GM18498 (cell line): ENCODE measurements around the gene TMEM43.

Experiments
- ATAC-seq: cut with Tn5 transposase; IDR thresholded peaks from one replicate; pipeline ENCODE4 v1.9.1; 2021; ENCODE audit warnings: mild to moderate bottlenecking, moderate library complexity; ENCODE audit not compliant: unreplicated experiment

Gene TMEM43

GRCh38 chr3:14175383-14176037 is 50.7 kb downstream of the TMEM43 start:
- ATAC-seq, result peak; percentile 28

DNA sequence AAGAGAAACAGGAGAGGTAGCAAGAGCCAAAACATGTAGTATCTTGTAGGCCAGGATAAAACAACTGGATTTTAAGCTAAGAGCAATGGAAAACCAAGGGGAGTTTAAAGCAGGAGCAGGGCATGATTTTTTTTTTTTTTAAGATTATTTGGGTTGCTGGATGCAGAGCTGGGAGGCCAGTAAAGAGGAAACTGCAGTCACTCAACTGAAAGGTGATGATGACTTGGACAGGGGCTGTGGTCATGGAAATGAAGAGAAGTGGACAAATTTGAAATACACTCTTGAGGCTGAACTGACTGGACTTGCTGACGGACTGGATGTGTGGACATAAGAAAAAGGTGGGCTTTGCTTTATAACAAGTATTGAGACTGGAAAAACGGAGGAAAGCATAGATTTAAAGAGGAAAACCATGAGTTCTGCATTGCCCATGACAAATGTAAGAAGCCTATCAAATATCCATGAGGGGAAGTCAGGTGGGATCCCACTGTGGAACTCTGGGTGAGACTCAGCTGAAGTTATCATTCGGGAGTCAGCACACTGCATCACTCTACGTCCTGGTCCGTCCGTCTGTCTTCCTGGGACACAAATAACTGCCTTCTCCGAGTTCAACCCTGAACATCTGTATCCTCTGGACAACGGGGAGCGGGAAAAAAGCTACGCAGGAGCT is 52.9 kb downstream of the TMEM43 start:
- peak; percentile 11 for ATAC-seq

DNA sequence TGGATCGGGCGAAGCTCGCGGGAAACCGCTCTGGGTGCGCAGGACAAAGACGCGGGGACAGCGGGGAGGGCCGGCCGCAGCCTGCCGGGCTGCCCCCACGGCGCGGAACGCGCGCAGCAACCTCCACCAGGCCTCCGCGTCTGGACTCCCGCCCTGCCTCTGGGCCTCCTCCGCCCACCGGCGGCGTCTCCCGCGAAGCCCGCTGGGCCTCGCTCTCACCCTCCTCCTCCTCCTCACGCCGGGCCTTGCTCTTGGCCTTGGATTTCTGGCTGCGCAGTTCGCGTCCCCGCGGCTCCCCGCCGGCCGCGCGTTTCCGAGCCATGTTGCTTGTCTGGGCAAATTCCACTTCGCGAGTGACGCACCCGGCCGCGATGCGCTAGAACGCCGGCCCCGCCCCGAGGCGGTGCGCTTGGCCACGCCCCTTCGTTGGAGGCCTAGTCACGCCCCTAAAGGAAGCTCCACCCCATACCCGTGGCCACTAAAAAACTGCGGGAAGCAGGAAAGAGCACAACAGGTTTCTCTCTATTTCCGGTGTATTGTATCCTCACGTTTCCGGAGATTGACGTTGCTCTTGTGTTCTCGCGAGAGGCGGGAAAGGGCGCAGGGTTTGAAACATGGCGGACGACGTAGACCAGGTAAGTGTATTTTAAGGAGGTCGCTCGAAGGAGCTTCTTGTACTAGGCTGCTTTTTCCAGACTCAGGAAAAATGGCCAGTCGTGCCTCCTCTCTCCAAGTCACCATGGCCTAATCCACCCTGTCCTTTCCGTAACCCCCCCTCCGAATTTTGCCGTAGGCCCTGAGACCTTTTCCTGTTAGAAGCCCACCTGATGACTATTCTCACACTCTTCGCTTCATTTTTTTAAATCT is 53.6 kb downstream of the TMEM43 start, which contains the start of the genes LSM3 and XPC:
Gene LSM3 (plus strand): TSS at position 571 of the 867 bp plus-strand sequence. CDS start 44 bp downstream, at position 615.
Gene XPC (minus strand): TSS at position 355 of the 867 bp plus-strand sequence. CDS start 33 bp downstream, at position 322.
- ATAC-seq, result peak; percentile 94

GRCh38 chr3:14179114-14179465 is 54.2 kb downstream of the TMEM43 start:
- ATAC-seq, result no peak

DNA sequence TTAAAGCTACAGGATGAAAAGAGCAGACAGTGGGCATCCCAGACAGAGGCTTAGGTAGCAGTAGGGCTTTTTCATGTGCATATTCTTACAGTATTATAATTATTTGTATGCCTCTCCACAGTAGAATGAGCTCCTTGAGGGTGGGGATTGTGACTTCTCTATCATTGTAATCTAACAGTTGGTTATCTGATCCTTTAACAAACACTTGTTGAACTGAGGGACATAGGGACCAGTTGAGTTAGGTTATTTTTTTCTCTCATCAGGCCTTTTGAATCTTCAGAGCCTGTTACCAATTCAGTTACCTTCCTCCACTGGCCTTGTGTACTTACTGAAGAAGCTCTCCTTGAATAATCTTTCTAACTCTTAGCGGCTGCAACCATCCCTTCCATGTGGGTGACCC is 54.9 kb downstream of the TMEM43 start:
- ATAC-seq, result no peak

- ATAC-seq, result no peak
Observed at GRCh38 chr3:14181253-14181652, 56.4 kb downstream of the TMEM43 start.

DNA sequence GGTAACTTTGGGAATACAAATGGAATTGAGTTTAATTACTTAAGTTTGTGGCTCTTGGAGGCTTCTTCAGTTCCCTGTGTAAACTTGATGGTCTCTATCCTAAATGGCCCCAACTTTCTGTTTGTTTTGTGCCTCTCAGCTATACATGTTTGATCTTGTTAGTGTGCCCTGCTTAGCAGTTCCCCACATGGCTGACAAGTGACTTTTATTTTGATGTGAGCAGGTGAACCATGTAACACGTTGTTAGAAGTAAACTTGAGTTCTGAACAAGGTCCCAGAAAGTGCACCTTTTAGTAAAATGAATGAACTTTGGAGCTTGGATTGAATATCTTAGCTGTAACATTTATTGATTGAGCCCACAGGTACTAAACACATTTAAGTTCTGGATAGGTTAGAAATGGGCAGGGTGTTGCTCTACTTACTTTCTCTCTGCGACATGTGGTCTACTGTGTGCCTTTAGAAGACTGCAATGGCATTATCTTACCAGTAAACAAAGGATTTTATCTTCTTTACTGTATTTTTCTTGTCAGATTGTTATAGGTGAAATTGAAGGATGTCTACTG is 58.2 kb downstream of the TMEM43 start:
- ATAC-seq, result no peak

- no peak for ATAC-seq
Observed at GRCh38 chr3:14186854-14187458, 62.1 kb downstream of the TMEM43 start.

DNA sequence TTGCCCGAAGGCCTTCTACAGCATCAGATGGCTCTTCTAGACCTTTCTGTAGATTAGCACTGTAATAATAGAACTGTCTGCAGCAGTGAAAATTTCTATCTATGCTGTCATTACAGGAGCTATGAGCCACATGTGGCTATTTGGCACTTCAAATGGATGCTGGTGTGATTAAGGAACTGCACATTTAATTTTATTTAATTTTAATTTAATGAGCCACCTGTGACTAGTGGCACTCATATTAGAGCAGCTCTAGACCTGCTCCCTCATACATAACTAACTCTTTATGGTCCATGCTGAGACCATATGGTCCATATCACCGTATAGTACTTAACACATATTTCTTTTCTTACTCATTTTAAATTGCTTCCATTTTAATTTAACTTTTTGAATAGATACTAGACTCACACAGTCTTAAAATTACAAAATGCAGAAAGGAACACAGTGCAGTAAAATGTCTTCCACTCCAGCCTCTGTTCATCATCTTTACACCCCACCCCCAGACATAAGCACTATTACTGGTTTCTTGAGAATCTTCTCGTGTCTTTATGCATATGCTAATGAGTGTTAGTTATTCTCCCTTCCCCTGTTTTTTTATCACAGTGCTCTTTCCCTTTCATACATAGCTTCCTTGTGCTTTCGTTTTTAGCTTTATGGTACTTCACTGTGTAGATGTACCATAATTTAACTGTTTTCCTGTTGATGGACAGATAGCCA is 63.3 kb downstream of the TMEM43 start:
- ATAC-seq, result no peak
